H1 (cell line): ENCODE data around the gene NKAIN4. TPM values are rescaled to one million over a fixed set of nuclear protein-coding genes. Genes with fewer than 3 reads are reported as not detected.
A peak's percentile ranks its signal among the peaks of the same experiment; 100 is the strongest.

ENCODE experiments used
- BRCA1 ChIP-seq: IDR thresholded peaks from 2 replicates; pipeline ENCODE4 v1.6.1; 2012; ENCODE audit warnings: low read depth, low read length, improper control_type of control experiment
- CEBPB ChIP-seq: IDR thresholded peaks from 2 replicates; pipeline ENCODE4 v1.6.1; 2012; ENCODE audit warnings: low read depth, low read length
- GABPA ChIP-seq: IDR thresholded peaks from 2 replicates; pipeline ENCODE4 v1.6.1; 2011; ENCODE audit warnings: mild to moderate bottlenecking, low read length, moderate library complexity, borderline replicate concordance; ENCODE audit not compliant: insufficient read depth
- KDM4A ChIP-seq: IDR thresholded peaks from one replicate; pipeline ENCODE4 v1.7.1; 2012; ENCODE audit warnings: low read depth, mild to moderate bottlenecking, moderate library complexity, low read length, inconsistent platforms; ENCODE audit not compliant: severe bottlenecking
- POLR2AphosphoS5 ChIP-seq: IDR thresholded peaks from 2 replicates; pipeline ENCODE4 v1.6.1; 2011; ENCODE audit warnings: low read depth, low read length
- RBBP5 ChIP-seq: IDR thresholded peaks from 2 replicates; pipeline ENCODE4 v1.7.1; 2012; ENCODE audit warnings: low read depth, mild to moderate bottlenecking, inconsistent platforms, low read length, moderate library complexity, borderline replicate concordance
- SP4 ChIP-seq: IDR thresholded peaks from 2 replicates; pipeline ENCODE4 v1.6.1; 2012; ENCODE audit warnings: low read length, inconsistent platforms
- TEAD4 ChIP-seq: IDR thresholded peaks from 2 replicates; pipeline ENCODE4 v1.6.1; 2012; ENCODE audit warnings: low read depth, low read length, inconsistent platforms, mixed read lengths
- YY1 ChIP-seq: IDR thresholded peaks from 2 replicates; pipeline ENCODE4 v1.6.1; 2011; ENCODE audit warnings: low read depth, mild to moderate bottlenecking, low read length
- polyA plus RNA-seq, 7 experiments: library from polyadenylated mRNA; depleted of rRNA in 3 of 7; stranded (reverse) in 5 of 7; unstranded in 2 of 7; fragments of >200 nt in 5 of 7; fragments of 200-250 nt in 2 of 7; gene quantifications; 1 replicate in 5 of 7; 2 replicates in 1 of 7; 4 replicates in 1 of 7; pipeline versions ENCODE4 v1.2.1 to v1.2.3, GENCODE V29; 2011 to 2013; ENCODE audit warnings: missing spikeins in 2 of 7, mixed read lengths in 2 of 7
- total RNA-seq: library from RNA; stranded (reverse); fragmentation: NEBNext Ultra II Directional; extraction: Animal tissue kit (Norgen Biotek cat#: 25700); gene quantifications from 2 replicates; pipeline ENCODE4 v1.2.1, GENCODE V29; 2021

NKAIN4 gene
- total and polyA plus RNA-seq, 2 of the 8 experiments (the other 6 are each of a cell fraction or from before 2014, with no cell fraction given) = 6.9 to 17.0 TPM

GRCh38 chr20:63272105-63273058, 18.1 kb upstream of the NKAIN4 start, which contains the start of gene ARFGAP1 (continued):
- TF ChIP-seq YY1 (0 out of 2 replicates have a peak, but pooled peaks have one; percentile 18), KDM4A (peak; percentile 43), RBBP5 (peak; percentile 64; the same call in 1 of the 2 replicates), BRCA1 (peak; percentile 8; the same call in 1 of the 2 replicates), SP4 (no peak), POLR2AphosphoS5 (peak; percentile 76), TEAD4 (no peak), CEBPB (no peak), GABPA (peak; percentile 95)
